NCI-H1048 (cell line): Measurements from ENCODE around the gene HNRNPA2B1.
"Not testable (repeated sequence)": the region's sequence is repeated elsewhere in the genome, so short reads cannot be mapped to it uniquely, and the experiment has no call there.

Experiments used
- DNase-seq: peaks from one replicate; lab custom pipeline; 2025; lab: John Stamatoyannopoulos, UW

The HNRNPA2B1 gene

DNA sequence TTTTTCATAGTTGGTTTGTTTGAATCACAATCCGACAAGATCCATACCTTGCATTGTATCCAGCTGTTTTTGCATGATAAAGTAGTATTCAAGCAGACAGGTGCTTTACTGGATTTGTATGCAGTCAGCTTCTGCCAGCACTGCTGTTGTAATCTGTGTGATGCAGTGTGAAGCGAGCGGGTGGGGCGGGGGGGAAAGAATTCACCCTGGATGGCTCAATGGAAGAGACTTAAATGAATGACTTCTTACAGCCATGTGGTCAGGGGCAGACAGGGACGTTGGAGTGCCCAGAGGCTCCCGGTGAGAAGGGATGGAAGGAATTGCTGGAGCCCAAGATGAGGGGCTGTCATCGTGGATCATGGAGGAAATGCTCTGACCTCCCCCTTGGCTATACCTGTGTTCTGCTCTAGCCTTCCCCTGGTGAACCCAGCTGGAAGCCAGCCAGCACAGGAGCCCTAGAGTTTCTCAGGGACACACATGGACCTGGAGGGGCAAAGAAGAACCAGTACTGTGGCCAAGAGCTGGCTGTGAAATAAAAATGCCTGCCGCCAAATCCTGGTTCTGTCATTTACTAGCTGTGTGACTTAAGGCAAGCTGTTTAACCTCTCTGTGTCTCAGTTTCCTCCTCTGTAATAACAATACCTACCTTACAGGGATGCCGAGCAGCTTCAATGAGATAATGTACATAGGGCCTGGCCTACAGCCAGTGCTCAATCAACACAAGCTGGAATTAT is 34.4 kb downstream of the HNRNPA2B1 start:
- DNase-seq, result no peak

GRCh38 chr7:26163804-26164203 is 36.7 kb downstream of the HNRNPA2B1 start:
- not testable (repeated sequence) for DNase-seq

GRCh38 chr7:26162431-26162830 is 38.1 kb downstream of the HNRNPA2B1 start:
- DNase-seq, result no peak

GRCh38 chr7:26160896-26161295 is 39.6 kb downstream of the HNRNPA2B1 start:
- DNase-seq, result no peak

- no peak for DNase-seq
Observed at GRCh38 chr7:26159243-26159642, 41.3 kb downstream of the HNRNPA2B1 start.

DNA sequence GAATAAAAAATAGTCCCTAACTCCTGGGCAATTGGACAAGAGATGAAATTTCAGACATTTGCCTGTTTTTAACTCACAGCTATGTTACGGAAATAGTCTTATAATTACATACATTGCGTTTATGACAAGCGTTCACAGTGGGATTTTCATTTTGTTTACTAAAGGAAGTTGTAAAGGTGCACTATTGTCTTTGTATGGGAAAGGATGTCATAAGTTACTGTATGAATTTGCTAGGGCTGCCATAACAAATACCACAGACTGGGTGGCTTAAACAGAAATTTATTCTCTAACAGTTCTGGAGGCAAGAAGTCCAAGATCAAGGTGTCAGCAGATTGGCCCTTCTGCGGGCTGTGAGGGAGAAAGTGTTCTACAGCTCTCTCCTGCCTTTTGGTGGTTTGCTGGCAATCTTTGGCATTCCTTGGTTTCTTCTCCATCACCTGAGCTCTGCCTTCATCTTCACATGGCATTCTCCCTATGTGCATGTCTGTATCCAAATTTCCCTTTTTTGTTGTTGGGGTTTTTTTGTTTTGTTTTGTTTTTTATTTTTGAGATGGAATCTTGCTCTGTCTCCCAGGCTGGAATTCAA is 42.9 kb downstream of the HNRNPA2B1 start:
- no peak for DNase-seq

- peak; percentile 50 for DNase-seq
Observed at GRCh38 chr7:26156451-26157420, 43.8 kb downstream of the HNRNPA2B1 start.

- DNase-seq, result no peak
Observed at GRCh38 chr7:26155531-26156375, 44.8 kb downstream of the HNRNPA2B1 start.

GRCh38 chr7:26153823-26154783 is 46.4 kb downstream of the HNRNPA2B1 start:
- DNase-seq, result no peak

GRCh38 chr7:26153241-26153822 is 47.2 kb downstream of the HNRNPA2B1 start:
- DNase-seq, result no peak

GRCh38 chr7:26152782-26153240 is 47.7 kb downstream of the HNRNPA2B1 start:
- DNase-seq, result not testable (repeated sequence)

GRCh38 chr7:26151953-26152781 is 48.4 kb downstream of the HNRNPA2B1 start, which contains the start of gene NFE2L3:
NFE2L3 (plus strand) TSS chr7:26152198; CDS start chr7:26152499, 301 bp downstream.
- peak; percentile 40 for DNase-seq

- DNase-seq, result no peak
Observed at GRCh38 chr7:26151650-26151952, 48.9 kb downstream of the HNRNPA2B1 start.

GRCh38 chr7:26151096-26151495 is 49.5 kb downstream of the HNRNPA2B1 start:
- DNase-seq, result no peak

GRCh38 chr7:26149391-26149977 is 51.1 kb downstream of the HNRNPA2B1 start:
- no peak for DNase-seq

- not testable (repeated sequence) for DNase-seq
Observed at GRCh38 chr7:26148307-26148700, 52.2 kb downstream of the HNRNPA2B1 start.

GRCh38 chr7:26147646-26148306 is 52.8 kb downstream of the HNRNPA2B1 start:
- not testable (repeated sequence) for DNase-seq

GRCh38 chr7:26147030-26147429 is 53.5 kb downstream of the HNRNPA2B1 start:
- DNase-seq, result no peak
